ENCODE data around the gene COBLL1.

The COBLL1 gene

DNA sequence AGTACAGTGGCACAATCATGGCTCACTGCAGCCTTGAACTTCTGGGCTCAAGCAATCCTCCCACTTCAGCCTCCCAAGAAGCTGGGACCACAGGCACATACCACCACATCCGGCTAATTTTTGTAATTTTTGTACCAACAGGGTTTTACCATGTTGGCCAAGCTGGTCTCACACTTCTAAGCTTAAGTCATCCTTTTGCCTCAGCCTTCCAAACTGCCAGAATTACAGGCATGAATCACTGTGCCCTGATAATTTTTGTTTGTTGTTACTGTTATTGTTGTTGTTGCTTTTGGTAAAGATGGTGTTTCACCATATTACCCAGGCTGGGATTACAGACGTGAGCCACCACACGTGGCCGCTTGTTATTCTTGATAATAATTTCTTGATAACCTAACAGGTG lies 10.5 kb upstream of the COBLL1 start:
- no peak for DNase-seq

DNA sequence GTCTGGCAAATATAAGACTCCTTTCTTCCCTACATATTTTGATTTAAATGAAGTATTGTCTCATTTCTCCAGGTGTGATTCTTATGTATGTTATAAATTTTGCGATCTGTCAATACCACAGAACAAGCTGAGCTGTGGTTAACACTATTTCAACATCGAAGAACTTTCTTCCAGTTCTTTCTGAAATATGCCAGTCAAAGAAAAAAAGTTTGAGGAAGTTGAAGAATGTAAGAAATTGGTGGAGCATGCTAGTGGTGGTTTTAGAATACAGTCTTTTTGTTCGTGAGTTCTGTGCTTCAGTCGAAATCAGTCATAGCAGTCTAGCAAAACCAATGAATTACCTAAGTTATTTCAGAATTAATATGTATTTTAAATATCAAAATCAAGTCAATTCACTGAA lies 8.6 kb upstream of the COBLL1 start:
- DNase-seq, result no peak

DNA sequence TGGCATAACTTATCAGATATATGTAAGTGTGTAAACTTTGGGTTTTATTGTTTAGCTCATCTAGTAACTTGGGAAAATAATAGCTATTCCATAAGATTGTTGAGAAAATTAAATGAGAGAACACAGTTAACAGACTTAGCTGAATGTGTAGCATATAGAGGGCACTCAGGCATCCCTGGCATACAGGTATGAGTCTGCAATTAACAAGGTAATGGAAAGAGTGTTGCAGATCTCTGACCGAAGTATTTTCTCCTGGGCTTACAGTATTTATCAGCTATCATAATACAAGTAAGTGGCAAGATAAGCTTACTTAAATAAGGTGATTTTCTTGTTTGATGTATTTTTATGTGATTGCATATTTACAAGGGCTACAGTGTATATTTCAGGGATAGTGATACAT lies 7.9 kb upstream of the COBLL1 start:
- DNase-seq, result no peak

DNA sequence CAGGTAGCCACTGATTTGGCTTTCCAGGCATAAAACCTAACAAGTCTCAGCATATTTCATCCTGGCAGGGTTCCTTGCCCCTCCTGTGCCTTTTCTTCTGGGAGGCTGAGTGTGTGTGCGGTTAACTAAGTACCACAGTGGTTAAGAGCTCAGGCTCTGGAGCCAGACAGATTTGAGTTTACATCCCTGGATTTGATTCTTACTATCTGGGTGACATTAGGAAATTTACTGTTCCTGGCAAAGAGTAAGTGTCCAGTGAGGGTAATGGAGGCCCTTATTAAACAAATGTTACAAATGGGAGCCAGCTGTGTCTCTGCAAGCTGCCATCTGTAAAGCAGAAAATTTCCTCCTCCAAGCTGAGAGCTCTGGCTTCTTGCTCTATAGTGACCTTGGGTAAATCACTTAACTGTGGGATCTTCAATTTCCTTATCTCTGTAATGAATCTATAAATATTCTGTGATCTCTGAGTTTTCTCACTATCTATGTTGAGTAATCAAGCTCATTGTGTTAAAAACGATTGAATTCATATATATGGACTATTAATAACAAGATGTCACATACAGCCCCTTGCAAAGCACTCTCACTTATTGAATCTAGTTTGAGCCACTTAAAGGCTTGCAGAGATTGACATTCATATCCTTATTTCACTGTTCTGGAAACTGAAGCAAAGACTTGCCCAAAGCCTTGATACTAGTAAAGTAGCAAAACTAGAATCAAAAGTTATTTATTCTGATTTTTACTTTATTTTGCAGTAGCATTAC lies 6.5 kb upstream of the COBLL1 start:
- DNase-seq, result no peak

DNA sequence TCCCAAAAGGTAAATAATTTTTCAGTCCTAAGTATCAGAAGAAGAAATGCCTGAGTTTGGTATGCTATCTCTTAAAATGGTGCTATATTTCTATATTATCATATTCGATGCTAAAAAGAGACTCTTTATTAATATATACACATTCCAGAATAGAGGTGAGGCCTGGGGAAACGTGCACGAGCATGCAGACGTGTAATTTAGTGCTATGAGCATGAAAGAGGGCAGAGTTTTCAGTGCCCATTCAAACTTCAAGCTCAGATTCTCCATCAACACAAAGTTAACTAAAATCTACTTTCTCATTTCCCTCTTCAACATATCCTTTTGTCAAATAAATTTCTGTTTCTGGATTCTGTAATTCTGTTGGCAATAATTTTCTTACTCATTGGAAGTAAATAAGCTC lies 5.7 kb upstream of the COBLL1 start:
- no peak for DNase-seq

DNA sequence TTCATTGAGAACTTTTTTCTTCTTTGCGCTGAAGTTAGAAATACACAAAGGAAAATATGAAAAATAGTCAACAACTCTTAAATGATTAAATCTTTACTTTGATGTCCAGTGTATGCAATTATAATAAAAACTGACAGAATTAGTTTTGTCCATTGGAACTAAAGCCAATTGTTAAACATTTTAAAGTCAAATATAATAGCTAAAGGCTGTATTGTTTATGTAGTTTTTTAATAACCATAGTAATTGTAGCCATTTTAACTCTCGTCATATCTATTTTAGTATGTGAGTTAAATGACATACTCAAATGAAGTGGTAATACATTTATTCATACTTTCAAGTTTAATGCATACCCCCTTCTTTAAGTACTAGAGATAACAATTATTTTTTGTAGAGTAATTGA lies 4.7 kb upstream of the COBLL1 start:
- DNase-seq, result no peak

DNA sequence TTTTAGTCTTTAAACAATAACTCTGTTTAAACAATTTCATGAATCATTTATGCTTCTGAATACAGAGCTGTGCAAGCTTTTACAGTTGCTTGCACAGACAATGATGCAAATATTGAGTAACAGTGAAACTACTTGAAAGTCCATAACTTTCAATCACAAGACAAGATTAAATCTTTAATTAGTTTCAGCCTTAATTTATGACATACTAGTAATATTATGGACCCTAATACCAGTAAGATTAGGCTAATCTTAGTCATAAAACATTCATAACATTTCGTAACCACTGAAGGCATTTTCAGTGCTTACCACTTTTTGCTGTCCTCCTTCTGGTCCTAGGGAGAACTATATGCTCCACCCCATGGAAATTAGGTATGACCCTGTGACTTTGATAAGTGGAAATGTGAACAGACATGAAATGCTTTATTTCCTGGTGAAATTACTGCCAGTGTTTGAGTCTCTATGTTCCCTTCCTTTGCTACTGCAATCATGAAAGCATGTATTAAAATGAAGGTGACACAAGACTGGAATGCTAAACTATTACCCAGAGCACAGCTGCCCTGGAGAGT lies 1.8 kb upstream of the COBLL1 start:
- no peak for DNase-seq

DNA sequence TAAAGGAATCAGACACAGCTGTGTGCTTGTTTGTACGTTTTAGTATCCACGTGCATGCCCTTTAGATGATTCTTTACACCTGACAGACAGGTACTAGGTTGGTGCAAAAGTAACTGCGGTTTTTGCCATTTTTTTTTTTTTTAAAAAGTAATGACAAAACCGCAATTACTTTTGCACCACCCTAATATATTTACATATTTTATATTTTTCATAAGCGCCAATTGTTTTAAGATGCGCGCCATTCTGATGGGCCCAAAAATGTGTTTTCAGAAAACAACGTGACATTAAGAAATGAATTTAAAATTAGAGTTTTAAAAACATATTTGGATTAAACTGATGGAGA lies 972 bp upstream of the COBLL1 start:
- no peak for DNase-seq

DNA sequence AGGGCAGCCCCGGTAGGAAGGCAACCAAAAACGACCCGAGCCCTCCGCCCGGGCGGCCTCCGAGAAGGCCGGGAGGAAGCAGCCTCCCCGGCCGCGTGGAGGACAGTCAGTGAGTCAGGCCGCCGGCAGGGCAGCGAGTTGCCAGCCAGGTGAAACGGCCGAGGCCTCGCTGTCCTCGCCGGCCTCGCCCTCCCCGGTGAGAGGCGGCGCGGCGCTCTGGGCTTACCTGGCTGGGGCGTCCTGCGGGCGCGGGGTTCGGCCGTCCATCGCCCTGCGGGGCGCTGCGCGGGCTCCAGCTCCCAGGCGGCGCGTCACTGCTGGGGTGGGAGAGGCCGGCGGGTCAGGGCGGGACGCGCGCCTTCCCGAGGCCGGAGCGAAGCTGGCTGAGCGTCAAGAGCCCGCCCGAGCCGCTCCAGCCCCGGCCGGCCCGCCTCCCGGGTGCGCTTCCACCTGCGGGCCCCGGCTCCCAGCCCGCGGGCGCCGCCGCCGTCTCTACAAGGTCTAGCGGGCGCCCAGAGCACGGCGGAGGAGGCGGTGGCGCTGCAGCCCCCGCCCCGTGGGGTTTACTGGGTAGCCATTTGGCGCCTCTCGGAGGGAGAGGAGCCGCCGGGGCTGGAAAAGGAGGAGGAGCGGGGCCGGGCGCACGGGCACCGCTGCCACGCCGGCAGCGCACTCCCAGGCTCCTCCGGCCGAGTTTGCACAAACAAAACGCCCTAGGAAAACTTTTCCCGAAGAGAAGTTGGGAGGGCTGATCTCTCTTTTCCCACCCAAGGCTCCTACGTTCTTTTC lies 499 bp downstream of the COBLL1 start:
- no peak for DNase-seq

DNA sequence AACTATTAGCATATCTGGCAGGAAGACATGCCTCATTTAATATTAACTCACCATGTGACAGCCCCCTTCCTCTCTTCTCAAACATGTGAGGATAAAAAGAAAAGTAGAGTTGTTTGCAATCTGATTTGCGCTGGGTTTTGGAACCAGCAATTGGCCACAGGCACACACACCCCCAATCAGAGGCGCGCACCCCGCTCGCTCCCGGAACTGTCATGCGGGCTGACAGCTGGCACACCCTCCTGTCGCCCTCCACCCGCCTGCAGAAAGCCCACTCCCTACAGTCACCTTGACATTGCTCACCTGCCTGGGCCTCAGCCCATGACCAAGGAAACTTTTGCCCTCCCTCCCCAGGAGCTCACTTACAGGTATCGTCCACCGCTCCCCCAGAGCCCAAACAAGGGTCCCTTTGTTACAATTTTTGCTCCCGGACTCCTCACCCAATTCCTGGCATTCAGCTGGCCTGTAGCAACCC lies 1.1 kb downstream of the COBLL1 start:
- DNase-seq, result no peak

DNA sequence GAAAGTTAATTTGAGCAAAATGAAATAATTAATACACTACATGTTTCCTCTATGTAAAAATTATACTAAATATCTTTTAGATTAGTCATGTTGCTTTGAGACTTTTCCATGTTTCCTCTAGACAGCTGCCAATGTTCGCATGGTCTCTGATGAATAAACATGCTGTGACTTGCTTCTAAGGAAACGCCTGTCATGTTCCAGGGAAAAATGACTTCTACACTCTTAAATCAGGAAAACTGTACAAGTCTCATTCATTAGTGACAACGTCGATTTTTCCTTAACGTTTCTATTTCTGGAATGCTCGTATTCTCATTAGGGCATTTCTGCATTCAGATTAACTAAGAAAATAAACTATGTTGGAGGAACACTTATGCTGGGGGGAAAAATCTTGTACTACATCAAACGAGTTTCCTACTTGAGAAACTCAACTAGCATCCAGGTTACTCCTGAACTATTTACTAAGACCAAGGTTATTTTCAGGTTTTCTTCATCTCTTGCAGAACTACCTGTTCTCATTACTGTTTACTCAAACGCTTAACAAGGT lies 1.6 kb downstream of the COBLL1 start:
- DNase-seq, result no peak

DNA sequence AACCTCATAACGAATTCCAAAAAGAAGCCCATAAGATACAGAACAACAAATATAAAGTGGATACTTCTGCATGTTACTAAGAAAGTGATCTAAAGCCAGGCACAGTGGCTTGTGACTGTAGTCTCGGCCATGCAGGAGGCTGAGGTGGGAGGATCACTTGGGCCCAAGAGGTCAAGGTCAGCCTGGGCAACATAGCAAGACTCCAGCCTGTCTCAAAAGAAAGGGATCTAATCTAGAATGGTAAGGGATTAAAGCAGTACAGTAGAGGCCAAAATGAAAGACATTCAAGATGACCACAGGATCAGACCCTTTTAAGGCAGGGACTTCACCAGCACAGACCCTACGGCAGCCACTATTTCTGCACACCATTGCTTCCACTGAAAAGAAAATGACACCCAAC lies 3.8 kb downstream of the COBLL1 start:
- no peak for DNase-seq

DNA sequence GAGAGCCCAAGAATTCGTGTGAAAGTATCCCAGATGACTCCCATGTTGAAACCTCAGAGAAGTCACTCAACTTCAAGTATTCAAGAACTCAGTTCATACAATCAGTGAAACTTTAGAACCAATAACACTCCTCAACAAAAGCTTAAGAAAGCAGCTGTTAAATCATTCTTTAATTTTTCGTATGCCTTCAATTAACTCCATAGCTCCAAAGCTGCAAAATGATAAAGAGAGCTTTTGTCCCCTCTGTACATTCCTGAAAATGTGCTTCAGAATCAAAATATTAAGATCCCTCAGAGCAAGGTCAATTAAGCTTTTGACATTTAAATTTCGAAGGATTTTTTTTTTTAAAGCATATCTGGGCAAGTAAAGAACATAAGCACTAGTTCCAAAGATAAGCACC lies 4.7 kb downstream of the COBLL1 start:
- no peak for DNase-seq

DNA sequence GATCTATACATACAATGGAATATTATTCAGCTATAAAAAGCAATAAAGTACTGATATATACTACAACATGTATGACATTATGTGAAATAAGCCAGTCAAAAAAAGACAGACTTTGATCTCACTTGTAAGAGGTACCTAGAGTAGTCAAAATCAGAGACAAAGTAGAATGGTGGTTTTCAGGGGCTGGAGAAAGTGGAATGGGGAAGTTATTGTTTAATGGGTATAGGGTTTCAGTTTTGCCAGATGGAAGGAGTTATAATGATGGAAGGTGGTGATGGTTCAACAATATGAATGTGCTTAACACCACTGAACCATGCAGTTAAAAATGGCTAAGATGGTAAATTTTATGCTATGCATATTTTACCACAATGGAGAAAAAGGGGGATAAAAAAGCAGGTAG lies 6.3 kb downstream of the COBLL1 start:
- no peak for DNase-seq

DNA sequence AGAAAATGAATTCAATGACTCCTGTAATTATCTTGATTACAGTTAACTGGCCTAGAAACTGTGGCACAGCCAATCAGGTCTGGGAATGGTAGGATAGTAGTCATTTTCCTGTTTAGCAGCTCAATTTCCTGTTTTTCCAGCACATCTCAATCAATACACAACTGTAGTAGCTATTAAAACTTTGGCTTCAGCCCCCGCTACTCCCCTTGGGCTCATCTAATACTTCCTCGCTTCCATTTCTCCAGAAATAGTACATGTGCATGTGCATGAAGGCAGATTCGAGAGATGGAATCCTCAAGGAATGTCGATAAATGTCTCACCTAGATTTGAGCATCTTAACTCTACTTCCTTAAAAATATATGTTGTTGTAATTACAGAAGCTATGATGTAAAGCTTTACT lies 9.7 kb downstream of the COBLL1 start:
- no peak for DNase-seq

DNA sequence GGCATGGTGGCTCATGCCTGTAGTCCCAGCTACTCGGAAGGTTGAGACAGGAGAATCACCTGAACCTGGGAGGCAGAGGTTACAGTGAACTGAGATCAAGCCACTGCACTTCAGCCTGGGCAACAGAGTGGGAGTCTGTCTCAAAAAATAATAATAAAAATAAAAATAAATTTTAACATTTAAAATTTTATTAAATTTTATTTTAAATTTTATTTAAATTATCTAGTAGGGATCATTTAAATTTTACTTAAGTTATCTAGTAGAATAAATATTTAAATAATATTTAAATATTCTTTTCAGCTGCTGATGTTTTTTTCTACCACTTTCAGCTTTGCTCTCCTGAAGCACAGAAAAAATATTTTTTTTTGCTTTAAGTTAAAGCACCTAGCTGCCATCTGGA lies 10.4 kb downstream of the COBLL1 start:
- no peak for DNase-seq

DNA sequence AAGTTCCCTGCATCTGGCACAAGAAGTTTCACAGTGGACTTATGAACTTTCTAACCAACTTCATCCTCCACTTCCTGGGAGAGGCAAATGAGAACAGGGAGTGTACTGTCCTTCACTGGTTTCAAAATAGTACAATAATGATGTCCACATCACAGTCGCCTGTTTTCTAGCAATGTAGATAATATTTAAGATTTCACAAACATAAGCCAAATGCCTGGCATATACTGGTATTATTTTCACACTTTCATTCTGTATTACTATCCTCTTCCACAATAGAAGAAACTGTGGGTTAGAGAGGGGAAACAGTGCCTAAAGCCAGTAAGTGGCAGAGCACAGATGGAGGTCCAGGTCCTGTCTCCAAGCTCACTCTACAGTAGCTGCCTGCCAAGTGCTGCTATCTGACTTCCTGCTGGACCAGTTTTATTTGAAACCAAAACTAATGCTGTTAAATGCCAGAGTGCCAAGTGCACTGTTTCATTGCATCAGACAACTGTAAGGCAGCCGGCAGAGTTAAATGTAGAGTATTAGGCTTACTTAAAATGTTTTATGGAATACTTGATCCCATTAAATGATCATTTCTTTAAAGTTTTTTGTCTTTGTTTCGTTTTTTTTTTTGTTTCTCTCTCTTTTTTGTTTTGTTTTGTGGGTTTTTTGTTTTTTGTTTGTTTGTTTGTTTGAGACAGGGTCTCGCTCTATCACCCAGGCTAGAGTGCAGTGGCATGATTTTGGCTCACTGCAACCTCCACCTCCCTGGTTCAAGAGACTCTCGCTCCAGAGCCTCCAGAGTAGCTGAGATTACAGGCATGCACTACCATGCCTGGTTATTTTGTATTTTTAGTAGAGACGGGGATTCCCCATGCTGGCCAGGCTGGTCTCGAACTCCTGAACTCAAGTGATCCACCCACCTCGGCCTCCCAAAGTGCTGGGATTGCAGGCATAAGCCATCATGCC lies 15.1 kb downstream of the COBLL1 start:
- no peak for DNase-seq

DNA sequence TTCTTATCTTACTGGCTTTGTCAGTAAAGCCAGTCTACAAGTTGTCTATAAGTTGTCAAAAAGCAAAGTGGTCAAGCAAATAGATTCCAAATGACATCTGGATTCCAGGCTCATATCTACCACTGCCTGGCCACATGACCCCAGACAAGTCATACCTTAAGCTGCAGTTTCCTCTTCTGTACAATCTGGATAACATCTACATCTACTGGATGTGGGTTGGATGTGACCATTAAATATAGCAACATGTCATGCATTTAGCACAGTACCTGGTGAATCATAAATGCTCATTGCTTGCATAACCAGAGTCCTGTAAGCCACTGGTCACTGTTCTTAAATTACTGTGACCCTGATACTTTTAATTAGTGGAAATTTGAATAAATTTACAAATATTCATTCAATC lies 16.8 kb downstream of the COBLL1 start:
- no peak for DNase-seq

DNA sequence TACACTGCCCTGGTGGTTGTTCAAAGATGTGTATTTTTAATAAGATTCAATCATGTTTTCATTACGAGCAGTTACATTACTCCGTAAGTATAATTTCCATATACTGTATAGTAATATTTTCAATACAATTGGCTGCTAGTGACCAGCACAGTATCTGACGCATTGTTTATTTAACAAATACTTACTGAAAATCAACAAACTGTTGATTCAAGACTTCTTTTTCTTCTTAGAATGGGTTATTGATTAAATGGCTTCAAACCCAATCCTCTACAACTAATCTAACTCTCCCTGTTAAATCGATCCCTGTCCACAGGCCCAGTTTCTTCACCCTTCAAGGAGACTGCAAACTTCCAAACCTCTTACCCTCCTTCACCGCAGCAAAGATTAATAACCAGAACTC lies 18.5 kb downstream of the COBLL1 start:
- DNase-seq, result no peak

DNA sequence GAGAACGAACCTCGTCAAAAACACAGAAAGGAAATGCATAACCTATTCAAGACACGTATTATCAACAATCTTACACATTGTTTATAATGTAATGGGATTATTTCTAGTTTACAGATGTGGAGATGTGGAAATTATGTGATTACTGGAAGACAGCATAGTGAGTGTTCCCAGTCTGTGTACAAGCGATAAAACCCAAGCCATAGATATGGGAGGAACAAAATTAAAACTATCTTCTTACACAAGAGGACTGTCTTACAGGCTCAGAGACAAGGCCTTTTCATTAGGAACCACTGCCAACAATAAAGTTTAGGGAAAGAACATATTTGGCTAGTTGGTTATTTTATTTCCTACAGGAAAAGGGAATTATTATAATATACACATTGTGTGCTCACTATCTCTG lies 20.3 kb downstream of the COBLL1 start:
- no peak for DNase-seq

DNA sequence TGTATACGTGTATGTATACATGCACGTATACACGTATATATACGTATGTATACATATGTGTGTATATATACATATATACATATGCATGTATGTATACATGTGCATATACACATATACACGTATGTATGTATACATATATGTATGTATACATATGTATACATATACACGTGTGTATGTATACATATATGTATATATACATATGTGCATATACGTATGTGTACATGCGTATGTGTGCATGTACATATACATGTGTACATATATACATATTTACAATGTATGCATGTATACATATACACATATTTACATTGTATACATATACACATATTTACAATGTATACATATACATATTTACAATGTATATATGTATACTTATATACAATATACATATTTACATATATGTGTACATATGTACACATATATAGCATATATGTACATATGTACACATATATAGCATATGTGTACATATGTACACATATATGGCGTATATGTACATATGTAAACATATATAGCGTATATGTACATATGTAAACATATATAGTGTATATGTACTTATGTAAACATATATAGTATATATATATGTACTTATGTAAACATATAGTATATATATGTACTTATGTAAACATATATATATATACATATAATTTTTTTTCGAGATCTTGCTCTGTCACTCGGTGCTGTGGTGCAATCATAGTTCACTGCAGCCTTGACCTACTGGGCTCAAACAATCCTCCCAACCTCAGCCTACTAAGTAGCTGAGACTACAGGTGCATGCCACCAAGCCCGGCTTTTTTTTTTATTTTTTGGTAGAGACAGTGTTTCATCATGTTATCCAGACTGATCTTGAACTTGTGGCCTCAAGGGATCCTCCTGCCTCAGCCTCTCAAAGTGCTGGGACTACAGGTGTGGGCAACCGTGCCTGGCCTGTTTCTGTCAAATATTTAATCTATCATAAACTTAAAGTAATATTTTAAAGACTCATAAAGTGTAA lies 23.2 kb downstream of the COBLL1 start:
- DNase-seq, result no peak
